Metanephros (tissue), 1 donor: ENCODE measurements around the gene GRPEL1. TPM values are rescaled to one million over a fixed set of nuclear protein-coding genes. Genes with fewer than 3 reads are reported as not detected.

Source experiments
- total RNA-seq: library from RNA; depleted of rRNA; stranded (reverse); fragments of >200 nt; gene quantifications from one replicate; pipeline ENCODE4 v1.2.3, GENCODE V29; 2014

The GRPEL1 gene
- total RNA-seq: 12.6 TPM

DNA sequence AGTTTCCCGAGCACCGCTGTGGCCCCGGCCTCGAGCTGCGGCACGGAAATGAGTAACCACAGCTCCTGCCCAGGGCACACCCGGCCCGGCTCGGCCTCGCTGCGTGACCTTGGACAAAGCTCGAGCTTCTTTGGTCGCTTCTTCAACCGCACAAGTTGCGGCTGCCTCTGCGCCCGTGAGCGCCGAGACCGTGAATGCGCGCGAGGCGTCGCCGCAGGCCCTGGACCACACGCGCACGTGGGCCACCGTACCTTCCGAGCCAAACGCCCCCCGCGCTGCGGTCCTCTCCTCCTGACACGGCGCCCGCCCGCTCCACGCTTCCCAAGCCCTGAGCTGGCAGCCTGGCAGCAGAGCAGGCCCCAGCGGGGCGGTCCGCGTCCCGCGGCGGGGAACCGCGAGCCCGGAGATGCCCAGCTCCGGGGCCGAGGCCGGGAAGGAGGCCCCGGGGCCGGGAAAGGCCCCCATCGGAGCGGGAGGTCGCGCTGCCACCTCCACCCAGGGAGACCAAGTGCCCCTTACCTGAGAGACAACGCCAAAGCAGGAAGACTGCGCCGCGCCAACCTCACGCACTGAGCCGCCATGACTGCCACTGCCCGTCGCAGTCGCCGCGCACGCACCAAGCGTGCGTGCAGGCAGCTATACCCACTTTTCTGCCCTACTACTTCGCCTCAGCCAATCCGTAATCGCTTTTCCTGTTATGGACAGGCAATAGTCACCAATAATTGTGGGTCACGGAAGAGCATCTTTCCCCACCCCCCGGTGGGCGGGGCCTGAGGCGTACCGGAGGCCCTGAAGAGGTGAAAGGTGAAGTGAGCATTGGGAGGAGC lies at the start of gene GRPEL1:
Gene GRPEL1, minus strand, starts transcription at position 613 of the 827 bp plus-strand sequence. Its CDS starts 32 bp downstream, at position 581.

GRCh38 chr4:7043284-7044136 lies 24.4 kb downstream of the GRPEL1 start, which contains the start of gene TADA2B:
Gene TADA2B (plus strand): TSS chr4:7043372. CDS start chr4:7043580, 208 bp downstream.

Other genes with a start within 250 kb of the GRPEL1 start
- 52.3 TPM for gene TBC1D14, start 158.2 kb downstream of the GRPEL1 start, total RNA-seq
- 22.0 TPM for gene TADA2B, start 24.7 kb downstream of the GRPEL1 start, total RNA-seq
- 7.1 TPM for gene SORCS2, start 124.5 kb upstream of the GRPEL1 start, total RNA-seq